ENCODE data around the gene TGFB2.

TGFB2 gene

GRCh38 chr1:218492874-218493273 is 147.7 kb downstream of the TGFB2 start:
- TF ChIP-seq CTCF (IDR thresholded peaks at IDR 0.05; ENCODE audit: control insufficient read depth, extremely low read depth, insufficient read depth): no peak

GRCh38 chr1:218493986-218494385 is 148.8 kb downstream of the TGFB2 start:
- no peak overlapping the region for H3K4me3 ChIP-seq (ENCODE audit: low read depth, low read length)
- no peak for DNase-seq (ENCODE audit: low read depth)
- TF ChIP-seq CTCF (IDR thresholded peaks at IDR 0.05; ENCODE audit: control insufficient read depth, extremely low read depth, insufficient read depth): no peak

More at GRCh38 chr1:218492874-218493273, 147.7 kb downstream of the TGFB2 start:
- no peak for DNase-seq (ENCODE audit: low read depth)
- no peak overlapping the region for H3K4me3 ChIP-seq (ENCODE audit: low read depth, low read length)

All from LNCaP clone FGC (cell line).